ENCODE results near the gene BRAF.

DNA sequence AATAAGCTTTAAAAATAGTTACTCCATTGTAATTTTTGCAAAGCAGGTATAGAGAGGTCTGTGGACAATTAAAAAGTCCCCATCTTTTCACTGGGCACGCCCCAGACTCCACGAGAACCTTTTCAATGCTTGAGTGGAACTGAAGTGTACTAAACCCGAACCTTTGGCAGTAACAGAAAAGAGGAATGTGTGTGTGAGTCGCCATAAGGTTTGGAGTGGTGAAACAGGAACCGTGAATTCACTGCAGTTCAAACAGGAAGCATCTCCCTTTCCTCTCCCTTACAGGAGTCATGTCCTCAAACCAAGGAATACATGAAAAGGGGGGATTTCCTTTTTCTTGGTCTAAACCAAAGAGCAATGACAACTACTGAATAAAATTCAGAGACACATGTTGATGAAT is 205.0 kb downstream of the BRAF start:
- TF ChIP-seq TCF12 (IDR thresholded peaks at IDR 0.05; ENCODE audit: low read depth), result no peak
- TF ChIP-seq, protein P1, sequence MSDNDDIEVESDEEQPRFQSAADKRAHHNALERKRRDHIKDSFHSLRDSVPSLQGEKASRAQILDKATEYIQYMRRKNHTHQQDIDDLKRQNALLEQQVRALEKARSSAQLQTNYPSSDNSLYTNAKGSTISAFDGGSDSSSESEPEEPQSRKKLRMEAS (IDR thresholded peaks at IDR 0.05), result no peak
- no peak for TF ChIP-seq NFIC (IDR thresholded peaks at IDR 0.05)
- TF ChIP-seq RAD21 (IDR thresholded peaks at IDR 0.05; ENCODE audit: low read depth), result no peak
- TF ChIP-seq, protein P2, sequence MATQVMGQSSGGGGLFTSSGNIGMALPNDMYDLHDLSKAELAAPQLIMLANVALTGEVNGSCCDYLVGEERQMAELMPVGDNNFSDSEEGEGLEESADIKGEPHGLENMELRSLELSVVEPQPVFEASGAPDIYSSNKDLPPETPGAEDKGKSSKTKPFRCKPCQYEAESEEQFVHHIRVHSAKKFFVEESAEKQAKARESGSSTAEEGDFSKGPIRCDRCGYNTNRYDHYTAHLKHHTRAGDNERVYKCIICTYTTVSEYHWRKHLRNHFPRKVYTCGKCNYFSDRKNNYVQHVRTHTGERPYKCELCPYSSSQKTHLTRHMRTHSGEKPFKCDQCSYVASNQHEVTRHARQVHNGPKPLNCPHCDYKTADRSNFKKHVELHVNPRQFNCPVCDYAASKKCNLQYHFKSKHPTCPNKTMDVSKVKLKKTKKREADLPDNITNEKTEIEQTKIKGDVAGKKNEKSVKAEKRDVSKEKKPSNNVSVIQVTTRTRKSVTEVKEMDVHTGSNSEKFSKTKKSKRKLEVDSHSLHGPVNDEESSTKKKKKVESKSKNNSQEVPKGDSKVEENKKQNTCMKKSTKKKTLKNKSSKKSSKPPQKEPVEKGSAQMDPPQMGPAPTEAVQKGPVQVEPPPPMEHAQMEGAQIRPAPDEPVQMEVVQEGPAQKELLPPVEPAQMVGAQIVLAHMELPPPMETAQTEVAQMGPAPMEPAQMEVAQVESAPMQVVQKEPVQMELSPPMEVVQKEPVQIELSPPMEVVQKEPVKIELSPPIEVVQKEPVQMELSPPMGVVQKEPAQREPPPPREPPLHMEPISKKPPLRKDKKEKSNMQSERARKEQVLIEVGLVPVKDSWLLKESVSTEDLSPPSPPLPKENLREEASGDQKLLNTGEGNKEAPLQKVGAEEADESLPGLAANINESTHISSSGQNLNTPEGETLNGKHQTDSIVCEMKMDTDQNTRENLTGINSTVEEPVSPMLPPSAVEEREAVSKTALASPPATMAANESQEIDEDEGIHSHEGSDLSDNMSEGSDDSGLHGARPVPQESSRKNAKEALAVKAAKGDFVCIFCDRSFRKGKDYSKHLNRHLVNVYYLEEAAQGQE (IDR thresholded peaks at IDR 0.05; ENCODE audit: low read depth), result no peak
- no peak for TF ChIP-seq CREB1 (IDR thresholded peaks at IDR 0.05; ENCODE audit: low read depth)

Measured in Ishikawa (cell line).